Measurements from ENCODE around the gene ESR1. TPM values are rescaled to one million over a fixed set of nuclear protein-coding genes. Genes with fewer than 3 reads are reported as not detected.

The ESR1 gene
- total RNA-seq, 1 donor from 2014 or later: 0.05 TPM

DNA sequence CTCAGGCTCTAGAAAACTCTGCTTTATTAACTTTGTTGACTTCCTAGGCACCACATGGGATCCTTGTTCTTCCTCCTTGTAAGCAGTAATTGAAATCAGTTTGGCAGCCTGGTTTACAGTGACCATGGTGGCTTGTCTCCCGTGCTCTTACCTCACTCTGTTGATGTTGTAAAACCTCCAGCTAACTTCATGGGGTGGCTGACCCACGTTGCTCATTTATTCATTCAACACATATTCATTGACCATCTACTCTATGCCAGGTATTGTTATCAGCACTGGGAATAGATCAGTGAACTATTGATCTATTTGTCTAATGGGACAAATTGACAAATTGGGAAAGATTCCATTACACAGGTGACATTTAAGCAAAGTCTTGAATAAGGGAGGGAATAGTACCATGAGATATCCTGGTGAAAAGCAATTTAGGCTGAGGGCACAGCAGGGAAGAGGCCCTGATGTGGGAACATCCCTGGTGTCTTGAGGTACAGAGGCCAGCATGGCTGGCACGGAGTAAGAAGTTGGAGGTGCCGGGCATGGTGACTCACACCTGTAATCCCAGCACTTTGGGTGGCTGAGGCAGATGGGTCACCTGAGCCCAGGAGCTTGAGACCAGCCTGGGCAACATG is 19.1 kb downstream of the ESR1 start:
- no peaks in the 10 kb centered on the region for H3K9me3 ChIP-seq (ENCODE audit: insufficient read depth, low read depth, low read length)
- H3K4me3 ChIP-seq (ENCODE audit: insufficient read depth, low read depth, low read length): no peak overlapping the region
- Mint-ChIP-seq H3K27ac (ENCODE audit: unreplicated experiment) (no peak overlapping the region), H3K4me3 (ENCODE audit: unreplicated experiment) (no peak overlapping the region), H3K9me3 (ENCODE audit: unreplicated experiment) (peaks cover 3% of the 10 kb centered on the region), H3K36me3 (ENCODE audit: low read depth, unreplicated experiment) (no peaks in the 10 kb centered on the region), H3K27me3 (ENCODE audit: low read depth, unreplicated experiment) (peaks cover 12% of the 10 kb centered on the region), H3K4me1 (ENCODE audit: low read depth, unreplicated experiment) (no peaks in the 10 kb centered on the region)
- no peak overlapping the region for H3K4me2 ChIP-seq (ENCODE audit: low read length)
- TF ChIP-seq EZH2 (IDR thresholded peaks at IDR 0.05; ENCODE audit: insufficient read depth, low read length): no peak
- TF ChIP-seq, protein P1, sequence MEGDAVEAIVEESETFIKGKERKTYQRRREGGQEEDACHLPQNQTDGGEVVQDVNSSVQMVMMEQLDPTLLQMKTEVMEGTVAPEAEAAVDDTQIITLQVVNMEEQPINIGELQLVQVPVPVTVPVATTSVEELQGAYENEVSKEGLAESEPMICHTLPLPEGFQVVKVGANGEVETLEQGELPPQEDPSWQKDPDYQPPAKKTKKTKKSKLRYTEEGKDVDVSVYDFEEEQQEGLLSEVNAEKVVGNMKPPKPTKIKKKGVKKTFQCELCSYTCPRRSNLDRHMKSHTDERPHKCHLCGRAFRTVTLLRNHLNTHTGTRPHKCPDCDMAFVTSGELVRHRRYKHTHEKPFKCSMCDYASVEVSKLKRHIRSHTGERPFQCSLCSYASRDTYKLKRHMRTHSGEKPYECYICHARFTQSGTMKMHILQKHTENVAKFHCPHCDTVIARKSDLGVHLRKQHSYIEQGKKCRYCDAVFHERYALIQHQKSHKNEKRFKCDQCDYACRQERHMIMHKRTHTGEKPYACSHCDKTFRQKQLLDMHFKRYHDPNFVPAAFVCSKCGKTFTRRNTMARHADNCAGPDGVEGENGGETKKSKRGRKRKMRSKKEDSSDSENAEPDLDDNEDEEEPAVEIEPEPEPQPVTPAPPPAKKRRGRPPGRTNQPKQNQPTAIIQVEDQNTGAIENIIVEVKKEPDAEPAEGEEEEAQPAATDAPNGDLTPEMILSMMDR (IDR thresholded peaks at IDR 0.05; ENCODE audit: insufficient read depth, low read depth, low read length): no peak
- H3K4me1 ChIP-seq (ENCODE audit: insufficient read depth, low read length): no peaks in the 10 kb centered on the region
- FAIRE-seq (no peak), DNase-seq (ENCODE audit: low read depth) (no peak)
- H3K79me2 ChIP-seq (ENCODE audit: insufficient read depth, low read length): no peaks in the 10 kb centered on the region
- H3K27me3 ChIP-seq (ENCODE audit: insufficient read depth, low read length): no peaks in the 10 kb centered on the region
- H4K20me1 ChIP-seq (ENCODE audit: insufficient read depth, low read length): no peaks in the 10 kb centered on the region
- H3K9ac ChIP-seq (ENCODE audit: low read length): no peak overlapping the region
- no peak overlapping the region for H2AFZ ChIP-seq (ENCODE audit: low read depth, low read length)
- H3K36me3 ChIP-seq (ENCODE audit: insufficient read depth, low read length): no peaks in the 10 kb centered on the region
- H3K27ac ChIP-seq (ENCODE audit: low read depth, low read length): no peak overlapping the region

DNA sequence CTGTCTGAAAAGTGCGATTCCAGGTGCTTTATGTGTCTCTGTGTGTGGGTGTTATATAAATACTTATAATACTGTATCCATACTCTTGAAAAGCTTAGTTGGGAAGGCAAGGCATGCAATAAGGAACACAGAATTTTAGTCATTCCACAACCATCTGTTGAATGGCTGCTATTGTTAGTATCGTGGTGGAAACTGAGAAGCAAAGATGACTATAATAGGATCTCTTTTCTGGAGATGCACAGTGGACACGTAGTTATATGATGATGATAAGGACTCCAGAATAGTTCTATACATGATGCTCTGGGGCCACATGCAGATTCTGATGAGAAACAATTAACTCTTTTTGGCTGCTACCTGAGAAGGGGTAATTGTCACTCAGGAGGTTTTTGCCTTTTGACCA is 25.2 kb downstream of the ESR1 start:
- Mint-ChIP-seq H3K36me3 (ENCODE audit: low read depth, unreplicated experiment) (no peaks in the 10 kb centered on the region), H3K4me3 (ENCODE audit: unreplicated experiment) (no peak overlapping the region), H3K4me1 (ENCODE audit: low read depth, unreplicated experiment) (no peaks in the 10 kb centered on the region), H3K27me3 (ENCODE audit: low read depth, unreplicated experiment) (peaks cover 12% of the 10 kb centered on the region), H3K27ac (ENCODE audit: unreplicated experiment) (no peak overlapping the region), H3K9me3 (ENCODE audit: unreplicated experiment) (no peaks in the 10 kb centered on the region)
- Histone ChIP-seq H3K4me1 (ENCODE audit: insufficient read depth, low read length) (no peaks in the 10 kb centered on the region), H3K79me2 (ENCODE audit: insufficient read depth, low read length) (no peaks in the 10 kb centered on the region), H4K20me1 (ENCODE audit: insufficient read depth, low read length) (no peaks in the 10 kb centered on the region), H3K4me3 (ENCODE audit: insufficient read depth, low read depth, low read length) (no peak overlapping the region), H3K36me3 (ENCODE audit: insufficient read depth, low read length) (no peaks in the 10 kb centered on the region), H3K27me3 (ENCODE audit: insufficient read depth, low read length) (no peaks in the 10 kb centered on the region), H3K27ac (ENCODE audit: low read depth, low read length) (no peak overlapping the region), H3K9ac (ENCODE audit: low read length) (no peak overlapping the region), H3K4me2 (ENCODE audit: low read length) (no peak overlapping the region), H2AFZ (ENCODE audit: low read depth, low read length) (no peak overlapping the region), H3K9me3 (ENCODE audit: insufficient read depth, low read depth, low read length) (no peaks in the 10 kb centered on the region)
- FAIRE-seq (no peak), DNase-seq (ENCODE audit: low read depth) (no peak)
- TF ChIP-seq EZH2 (IDR thresholded peaks at IDR 0.05; ENCODE audit: insufficient read depth, low read length): no peak
- TF ChIP-seq, protein P1 (IDR thresholded peaks at IDR 0.05; ENCODE audit: insufficient read depth, low read depth, low read length): no peak

DNA sequence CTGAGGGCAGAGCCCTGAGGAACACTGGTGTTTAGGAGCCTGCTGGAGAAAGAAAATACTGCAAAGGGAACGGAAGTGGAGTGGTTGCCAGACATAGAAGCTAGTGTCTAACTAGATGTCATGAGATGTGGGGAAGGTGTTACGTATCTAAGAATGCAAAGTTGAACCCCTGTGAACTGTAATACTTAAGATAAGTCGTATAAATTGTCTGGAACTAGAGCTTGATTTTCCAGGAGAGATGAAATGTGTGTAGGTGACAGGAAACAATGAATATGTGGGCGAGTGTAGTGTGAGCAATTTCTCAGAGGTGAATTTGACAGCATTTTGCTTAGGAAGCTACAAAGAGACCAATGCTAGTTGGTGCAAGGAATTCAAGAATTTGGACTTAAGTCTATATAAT is 27.9 kb downstream of the ESR1 start:
- no peak for DNase-seq (ENCODE audit: low read depth)
- Mint-ChIP-seq H3K36me3 (ENCODE audit: low read depth, unreplicated experiment) (no peaks in the 10 kb centered on the region), H3K9me3 (ENCODE audit: unreplicated experiment) (no peaks in the 10 kb centered on the region), H3K27ac (ENCODE audit: unreplicated experiment) (no peak overlapping the region), H3K27me3 (ENCODE audit: low read depth, unreplicated experiment) (peaks cover 9% of the 10 kb centered on the region), H3K4me3 (ENCODE audit: unreplicated experiment) (no peak overlapping the region), H3K4me1 (ENCODE audit: low read depth, unreplicated experiment) (no peaks in the 10 kb centered on the region)
- Histone ChIP-seq H3K79me2 (ENCODE audit: insufficient read depth, low read length) (no peaks in the 10 kb centered on the region), H3K4me2 (ENCODE audit: low read length) (no peak overlapping the region), H3K36me3 (ENCODE audit: insufficient read depth, low read length) (no peaks in the 10 kb centered on the region), H2AFZ (ENCODE audit: low read depth, low read length) (no peak overlapping the region), H3K27me3 (ENCODE audit: insufficient read depth, low read length) (no peaks in the 10 kb centered on the region), H3K4me1 (ENCODE audit: insufficient read depth, low read length) (no peaks in the 10 kb centered on the region), H3K27ac (ENCODE audit: low read depth, low read length) (no peak overlapping the region), H3K4me3 (ENCODE audit: insufficient read depth, low read depth, low read length) (no peak overlapping the region), H3K9me3 (ENCODE audit: insufficient read depth, low read depth, low read length) (no peaks in the 10 kb centered on the region), H3K9ac (ENCODE audit: low read length) (no peak overlapping the region), H4K20me1 (ENCODE audit: insufficient read depth, low read length) (no peaks in the 10 kb centered on the region)
- no peak for FAIRE-seq
- no peak for TF ChIP-seq EZH2 (IDR thresholded peaks at IDR 0.05; ENCODE audit: insufficient read depth, low read length)
- TF ChIP-seq, protein P1 (IDR thresholded peaks at IDR 0.05; ENCODE audit: insufficient read depth, low read depth, low read length): no peak
